ENCODE results near the gene NRXN3.

NRXN3 gene

DNA sequence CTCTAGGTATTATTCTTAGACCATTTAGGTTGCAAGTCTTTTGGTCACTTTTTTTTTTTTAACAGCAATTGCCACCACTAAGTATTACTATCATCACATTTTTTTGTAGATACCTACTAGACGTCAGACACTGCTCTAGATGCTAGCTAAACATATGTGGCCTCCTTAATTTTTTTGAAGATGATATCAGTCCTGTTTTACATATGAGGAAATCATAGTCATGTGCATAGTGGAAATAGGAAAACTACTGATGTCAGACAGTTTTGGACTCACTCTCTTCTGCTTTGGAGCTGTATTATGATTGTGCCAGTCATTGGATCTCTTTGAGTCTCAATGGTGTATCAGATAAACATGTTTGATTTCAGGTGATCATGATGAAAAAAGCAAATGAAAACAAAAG is 1736.8 kb downstream of the NRXN3 start:
- DNase-seq (ENCODE audit: low read depth), result no peak

DNA sequence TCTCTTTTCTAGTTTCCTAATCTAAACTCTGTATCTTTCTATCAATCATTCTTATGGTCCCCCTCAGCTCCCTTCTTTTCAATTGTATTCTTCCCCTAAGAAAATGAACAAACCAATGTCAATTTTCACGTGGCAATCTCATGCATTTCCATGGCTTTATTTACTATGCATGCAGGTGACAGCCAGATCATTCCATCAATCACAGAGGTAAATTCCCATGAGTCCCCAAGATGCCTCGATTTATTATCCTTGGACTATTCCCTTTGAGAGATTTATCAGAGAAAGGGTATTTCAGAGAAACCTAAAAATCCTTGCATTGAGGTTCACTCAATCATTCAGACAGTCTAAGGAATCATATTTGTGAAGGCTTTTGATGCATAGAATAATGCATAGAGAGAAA is 1739.9 kb downstream of the NRXN3 start:
- DNase-seq (ENCODE audit: low read depth), result no peak

- no peak for DNase-seq (ENCODE audit: low read depth)
Observed at GRCh38 chr14:79911744-79912143, 1741.6 kb downstream of the NRXN3 start.

DNA sequence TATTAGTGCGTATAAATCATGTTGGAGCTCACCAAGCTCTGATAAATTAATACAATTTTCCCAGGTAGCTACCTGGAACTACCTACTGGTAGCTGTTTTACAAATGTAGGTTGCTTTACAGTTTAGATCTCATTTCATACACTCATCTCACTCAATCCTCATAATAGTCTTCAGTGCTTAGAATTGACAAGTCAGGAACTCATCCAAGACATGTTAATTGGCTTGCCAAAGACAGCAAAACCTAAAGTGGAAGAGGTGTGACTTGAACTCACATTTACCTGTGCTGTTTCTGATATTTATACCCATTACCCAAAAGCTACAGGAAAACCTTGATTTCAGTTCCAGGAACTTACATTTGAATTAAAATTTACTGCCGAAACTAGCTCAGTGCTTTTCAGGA is 1744.4 kb downstream of the NRXN3 start:
- no peak for DNase-seq (ENCODE audit: low read depth)

DNA sequence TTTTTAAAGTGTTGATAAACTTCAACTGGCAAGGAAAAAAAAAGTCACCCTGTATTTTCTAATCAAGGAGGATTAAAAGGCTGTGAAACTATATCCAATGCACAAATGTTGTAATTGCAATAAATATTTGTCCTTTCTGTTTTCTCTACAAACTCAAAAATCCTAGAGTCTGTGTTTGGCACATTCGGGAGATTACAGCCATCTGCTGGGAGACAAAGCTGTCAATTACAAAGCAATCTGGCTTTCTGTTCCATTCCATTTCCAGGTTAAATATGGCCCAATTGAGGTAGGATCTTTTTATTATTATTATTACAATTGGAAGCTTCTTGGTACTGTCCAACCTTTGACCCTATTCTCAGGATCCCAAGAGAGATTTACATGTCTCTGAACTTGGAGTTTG is 1745.2 kb downstream of the NRXN3 start:
- DNase-seq (ENCODE audit: low read depth), result no peak

- DNase-seq (ENCODE audit: low read depth), result no peak
Observed at GRCh38 chr14:79916281-79916680, 1746.1 kb downstream of the NRXN3 start.

DNA sequence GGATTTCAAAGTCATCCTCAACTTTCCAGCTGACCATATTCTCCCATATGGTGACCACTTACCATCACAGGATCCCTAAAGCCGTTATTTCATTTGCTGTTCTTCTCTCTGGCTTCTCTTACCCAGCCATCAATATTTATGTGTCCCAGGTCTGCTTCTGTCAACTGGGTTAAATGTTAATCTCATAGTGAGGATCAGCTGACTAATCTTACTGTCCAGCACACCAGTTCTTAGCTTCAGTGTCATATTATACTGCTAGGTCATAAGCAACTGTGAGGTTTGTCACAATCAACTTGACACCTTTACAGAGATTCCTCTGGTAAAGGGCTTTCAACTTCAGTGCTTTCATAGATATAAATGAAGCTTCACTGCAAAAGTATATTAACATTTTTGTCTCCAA is 1746.7 kb downstream of the NRXN3 start:
- no peak for DNase-seq (ENCODE audit: low read depth)
